ENCODE results near the gene NF2. TPM values are rescaled to one million over a fixed set of nuclear protein-coding genes. Genes with fewer than 3 reads are reported as not detected.

NF2 gene
- total RNA-seq, 4 donors from 2014 or later = 39.8 to 61.0 (median 45.1) TPM

DNA sequence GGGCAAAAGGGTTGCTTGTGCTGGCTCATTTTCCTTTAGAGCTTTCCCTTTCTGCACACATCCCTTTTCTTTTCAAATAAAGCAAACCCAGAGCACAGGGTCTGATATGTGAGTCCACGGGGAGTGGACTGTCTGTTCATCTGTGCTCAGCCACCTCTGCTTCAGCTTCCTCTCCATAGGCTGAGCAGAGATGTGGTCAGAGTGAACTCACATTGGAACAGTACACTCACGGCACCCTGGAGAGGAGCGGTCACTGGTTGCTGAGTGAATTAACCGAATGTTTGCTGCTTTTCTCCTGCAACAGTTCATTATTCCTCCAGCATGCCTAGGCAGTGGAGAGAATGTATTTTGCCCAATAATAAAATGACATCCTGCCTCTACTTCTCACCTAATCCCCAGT lies 80.1 kb downstream of the NF2 start:
- Histone ChIP-seq H3K9me3 (no peaks in the 10 kb centered on the region), H3K4me3 (no peak overlapping the region), H3K27me3 (no peaks in the 10 kb centered on the region), H3K36me3 (peaks cover 0 to 100% of the 10 kb centered on the region in 2 donors), H3K4me1 (no peaks in the 10 kb centered on the region), H3K27ac (no peak overlapping the region)
- TF ChIP-seq POLR2AphosphoS5 (IDR thresholded peaks at IDR 0.05) (no peak), POLR2A (IDR thresholded peaks at IDR 0.05) (no peak), EP300 (IDR thresholded peaks at IDR 0.05) (no peak)
- TF ChIP-seq, protein P1, sequence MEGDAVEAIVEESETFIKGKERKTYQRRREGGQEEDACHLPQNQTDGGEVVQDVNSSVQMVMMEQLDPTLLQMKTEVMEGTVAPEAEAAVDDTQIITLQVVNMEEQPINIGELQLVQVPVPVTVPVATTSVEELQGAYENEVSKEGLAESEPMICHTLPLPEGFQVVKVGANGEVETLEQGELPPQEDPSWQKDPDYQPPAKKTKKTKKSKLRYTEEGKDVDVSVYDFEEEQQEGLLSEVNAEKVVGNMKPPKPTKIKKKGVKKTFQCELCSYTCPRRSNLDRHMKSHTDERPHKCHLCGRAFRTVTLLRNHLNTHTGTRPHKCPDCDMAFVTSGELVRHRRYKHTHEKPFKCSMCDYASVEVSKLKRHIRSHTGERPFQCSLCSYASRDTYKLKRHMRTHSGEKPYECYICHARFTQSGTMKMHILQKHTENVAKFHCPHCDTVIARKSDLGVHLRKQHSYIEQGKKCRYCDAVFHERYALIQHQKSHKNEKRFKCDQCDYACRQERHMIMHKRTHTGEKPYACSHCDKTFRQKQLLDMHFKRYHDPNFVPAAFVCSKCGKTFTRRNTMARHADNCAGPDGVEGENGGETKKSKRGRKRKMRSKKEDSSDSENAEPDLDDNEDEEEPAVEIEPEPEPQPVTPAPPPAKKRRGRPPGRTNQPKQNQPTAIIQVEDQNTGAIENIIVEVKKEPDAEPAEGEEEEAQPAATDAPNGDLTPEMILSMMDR (IDR thresholded peaks at IDR 0.05) = no peak
- ATAC-seq = no peak
- 80 to 86% methylated on average over 2 to 4 of the region's 4 CpGs for WGBS, 2 donors (ENCODE audit: low coverage in 1 of 2)

DNA sequence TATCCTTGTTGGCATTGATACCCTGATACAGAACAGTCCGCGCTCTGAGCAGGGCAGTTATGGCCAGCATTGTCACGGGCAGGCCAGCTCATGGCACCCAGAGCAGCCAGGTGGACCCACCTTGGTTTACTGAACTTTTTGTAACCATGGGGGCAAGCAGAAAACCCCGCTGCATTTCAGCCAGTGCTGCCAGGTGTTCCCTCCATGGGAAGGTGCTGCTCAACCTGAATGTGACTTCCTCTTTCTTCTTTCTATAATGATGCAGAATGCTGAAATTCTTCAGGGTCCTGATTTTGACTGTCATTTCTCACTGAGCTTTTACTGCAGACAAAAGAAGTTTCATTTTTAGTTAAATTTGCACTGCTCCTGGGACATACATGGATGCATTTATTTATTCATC lies 80.8 kb downstream of the NF2 start:
- Histone ChIP-seq H3K27ac (no peak overlapping the region), H3K9me3 (no peaks in the 10 kb centered on the region), H3K4me3 (no peak overlapping the region), H3K36me3 (peaks cover 0 to 94% of the 10 kb centered on the region in 2 donors), H3K4me1 (peaks cover 0 to 2% (median 0%) of the 10 kb centered on the region in 3 donors), H3K27me3 (no peaks in the 10 kb centered on the region)
- no peak for TF ChIP-seq POLR2A (IDR thresholded peaks at IDR 0.05)
- TF ChIP-seq POLR2AphosphoS5 (IDR thresholded peaks at IDR 0.05) = no peak
- TF ChIP-seq EP300 (IDR thresholded peaks at IDR 0.05) = no peak
- TF ChIP-seq, protein P1 (IDR thresholded peaks at IDR 0.05) = no peak
- 100% methylated on average over 2 of the region's 4 CpGs; no CpG with 5 or more reads in 1 of the 2 donors for WGBS, 2 donors (ENCODE audit: low coverage in 1 of 2)
- ATAC-seq = no peak

GRCh38 chr22:29689206-29689879 lies 85.9 kb downstream of the NF2 start:
- ATAC-seq = no peak
- peaks cover 0 to 14% (median 0%) of the 10 kb centered on the region in 3 donors for H3K4me1 ChIP-seq
- no peak overlapping the region for H3K4me3 ChIP-seq
- no peaks in the 10 kb centered on the region for H3K27me3 ChIP-seq
- no peaks in the 10 kb centered on the region for H3K9me3 ChIP-seq
- H3K36me3 ChIP-seq = peaks cover 0 to 81% of the 10 kb centered on the region in 2 donors
- 43 to 63% methylated on average over 5 of the region's 5 CpGs for WGBS, 2 donors (ENCODE audit: low coverage in 1 of 2)
- H3K27ac ChIP-seq = no peak overlapping the region
- TF ChIP-seq POLR2A (IDR thresholded peaks at IDR 0.05) = no peak
- TF ChIP-seq EP300 (IDR thresholded peaks at IDR 0.05) = no peak
- no peak for TF ChIP-seq POLR2AphosphoS5 (IDR thresholded peaks at IDR 0.05)
- TF ChIP-seq, protein P1 (IDR thresholded peaks at IDR 0.05) = no peak

DNA sequence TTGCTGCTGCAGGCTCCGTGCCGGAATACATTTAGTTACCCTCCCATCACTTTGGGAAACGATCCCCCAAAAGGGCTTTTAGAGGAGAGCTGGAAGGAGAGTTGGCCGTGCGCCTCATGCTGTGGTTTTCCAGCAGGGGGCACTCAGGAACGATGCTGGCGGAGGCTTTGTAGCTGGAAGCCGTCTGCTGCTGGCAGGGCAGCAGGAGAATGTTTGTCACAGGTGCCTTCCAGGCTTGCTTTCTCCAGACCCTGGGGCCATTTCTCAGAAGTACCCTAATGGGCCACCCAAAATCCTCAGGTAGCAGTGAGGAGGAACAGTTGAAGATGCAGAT lies 86.4 kb downstream of the NF2 start:
- no peak for TF ChIP-seq POLR2A (IDR thresholded peaks at IDR 0.05)
- TF ChIP-seq, protein P1 (IDR thresholded peaks at IDR 0.05) = peak in 3 of 4 experiments; percentile 44 to 69 (median 56)
- H3K4me1 ChIP-seq = peaks cover 0 to 14% (median 0%) of the 10 kb centered on the region in 3 donors
- ATAC-seq = peak; percentile 37
- WGBS, 2 donors (ENCODE audit: low coverage in 1 of 2) = 21 to 40% methylated on average over 2 of the region's 8 CpGs
- no peaks in the 10 kb centered on the region for H3K9me3 ChIP-seq
- H3K27me3 ChIP-seq = no peaks in the 10 kb centered on the region
- no peak overlapping the region for H3K4me3 ChIP-seq
- no peak overlapping the region for H3K27ac ChIP-seq
- peaks cover 0 to 81% of the 10 kb centered on the region in 2 donors for H3K36me3 ChIP-seq

DNA sequence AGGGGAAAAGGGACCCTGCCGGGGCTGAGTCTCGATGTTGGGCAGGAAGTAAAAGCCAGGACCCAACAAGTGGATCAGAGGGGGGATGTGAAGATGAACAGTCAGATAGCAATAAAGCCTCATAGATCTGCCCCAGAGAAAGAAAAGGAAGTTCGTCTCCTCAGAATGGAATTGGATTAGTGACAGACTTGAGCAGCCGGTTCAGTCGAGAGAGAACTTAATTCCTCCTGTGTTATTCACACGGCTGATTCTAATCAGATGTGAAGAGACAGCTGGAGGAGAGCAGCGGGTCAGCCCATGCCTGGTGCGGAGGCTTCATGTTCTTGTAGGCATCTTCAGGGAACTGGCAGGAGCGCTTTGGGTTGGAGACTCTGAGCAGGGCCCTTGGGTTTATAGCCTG lies 87.0 kb downstream of the NF2 start:
- H3K27ac ChIP-seq = peak overlapping the region in 1 of 4 donors; percentile 18
- H3K4me1 ChIP-seq = peaks cover 0 to 14% (median 0%) of the 10 kb centered on the region in 3 donors
- no peaks in the 10 kb centered on the region for H3K27me3 ChIP-seq
- 65 to 78% methylated on average over 7 to 8 of the region's 9 CpGs for WGBS, 2 donors (ENCODE audit: low coverage in 1 of 2)
- TF ChIP-seq POLR2A (IDR thresholded peaks at IDR 0.05) (no peak), POLR2AphosphoS5 (IDR thresholded peaks at IDR 0.05) (no peak), EP300 (IDR thresholded peaks at IDR 0.05) (no peak)
- TF ChIP-seq, protein P1 (IDR thresholded peaks at IDR 0.05) = no peak
- ATAC-seq = no peak
- no peaks in the 10 kb centered on the region for H3K9me3 ChIP-seq
- H3K4me3 ChIP-seq = no peak overlapping the region
- peaks cover 0 to 81% of the 10 kb centered on the region in 2 donors for H3K36me3 ChIP-seq

Data from gastroesophageal sphincter (tissue), 4 donors.